ENCODE results near the gene SLC12A2. TPM values are rescaled to one million over a fixed set of nuclear protein-coding genes. Genes with fewer than 3 reads are reported as not detected.

The SLC12A2 gene
- polyA plus RNA-seq, 1 donor (not counting 4 experiments of a cell fraction or from before 2014, with no cell fraction given): 15.5 TPM

- Histone ChIP-seq H3K36me3 (ENCODE audit: control insufficient read depth in 2 of 2, extremely low read depth in 1 of 2, insufficient read depth in 2 of 2, low read length in 2 of 2) (no peaks in the 10 kb centered on the region), H3K27ac (ENCODE audit: control insufficient read depth, insufficient read depth, low read length) (no peak overlapping the region), H2AFZ (ENCODE audit: control insufficient read depth, low read length) (no peak overlapping the region), H4K20me1 (ENCODE audit: control insufficient read depth, extremely low read depth, insufficient read depth, low read length) (no peaks in the 10 kb centered on the region), H3K9me3 (ENCODE audit: control insufficient read depth, low read depth, low read length) (no peaks in the 10 kb centered on the region), H3K9ac (ENCODE audit: control insufficient read depth, extremely low read depth, insufficient read depth, low read length) (no peak overlapping the region), H3K4me1 (ENCODE audit: control insufficient read depth, extremely low read depth, insufficient read depth, low read length) (no peaks in the 10 kb centered on the region), H3K79me2 (ENCODE audit: control insufficient read depth, insufficient read depth, low read length) (peaks cover 16% of the 10 kb centered on the region), H3K4me2 (ENCODE audit: control insufficient read depth, extremely low read depth, insufficient read depth, low read depth, low read length) (no peak overlapping the region), H3K4me3 (ENCODE audit: control insufficient read depth in 2 of 3, extremely low read depth in 1 of 3, insufficient read depth in 2 of 3, low read depth in 1 of 3, low read length in 3 of 3) (no peak overlapping the region), H3K27me3 (ENCODE audit: control insufficient read depth, extremely low read depth, insufficient read depth, low read length) (no peaks in the 10 kb centered on the region), H3K9me1 (ENCODE audit: control insufficient read depth, extremely low read depth, insufficient read depth, low read length) (no peaks in the 10 kb centered on the region)
- FAIRE-seq (no peak), DNase-seq (ENCODE audit: low read depth, low spot score) (no peak)
- dilution Hi-C loops (cut with MboI; ENCODE audit: extremely low pct_ligation_motif_present, low sequenced_read_pairs): no loop called here
- TF ChIP-seq EZH2 (IDR thresholded peaks at IDR 0.05; ENCODE audit: low read length) (no peak), CTCF (optimal IDR thresholded peaks at IDR 0.05 in 1 of 3, IDR thresholded peaks at IDR 0.05 in 1 of 3, conservative IDR thresholded peaks at IDR 0.05 in 1 of 3; ENCODE audit: extremely low read depth in 1 of 3, insufficient read depth in 2 of 3, low read length in 3 of 3) (no peak)
Measured at GRCh38 chr5:128101676-128102075, 18.1 kb downstream of the SLC12A2 start.

DNA sequence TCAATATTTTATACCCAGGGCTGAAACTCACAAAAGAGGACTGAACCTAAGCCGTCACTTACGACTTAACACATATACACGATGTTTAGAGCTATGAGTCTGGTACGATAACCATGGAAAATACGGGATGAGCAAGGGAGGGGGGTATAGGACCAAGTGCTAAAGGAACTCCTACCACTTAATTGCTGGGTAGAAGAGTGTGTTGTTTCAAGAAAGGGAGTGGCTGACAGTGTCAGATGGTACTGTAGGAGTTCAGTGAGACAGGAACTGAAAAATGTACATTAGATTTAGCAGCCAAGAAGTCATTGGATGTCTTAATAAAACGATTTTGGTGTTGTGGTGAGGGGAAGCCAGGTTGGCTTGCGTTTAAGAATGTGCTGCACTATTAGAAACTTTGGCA, 21.6 kb downstream of the SLC12A2 start:
- H3K4me3 ChIP-seq (ENCODE audit: control insufficient read depth in 2 of 3, extremely low read depth in 1 of 3, insufficient read depth in 2 of 3, low read depth in 1 of 3, low read length in 3 of 3): no peak overlapping the region
- H3K9me3 ChIP-seq (ENCODE audit: control insufficient read depth, low read depth, low read length): no peaks in the 10 kb centered on the region
- no peaks in the 10 kb centered on the region for H3K36me3 ChIP-seq (ENCODE audit: control insufficient read depth in 2 of 2, extremely low read depth in 1 of 2, insufficient read depth in 2 of 2, low read length in 2 of 2)
- peaks cover 26% of the 10 kb centered on the region for H3K79me2 ChIP-seq (ENCODE audit: control insufficient read depth, insufficient read depth, low read length)
- no peak for DNase-seq (ENCODE audit: low read depth, low spot score)
- no peaks in the 10 kb centered on the region for H4K20me1 ChIP-seq (ENCODE audit: control insufficient read depth, extremely low read depth, insufficient read depth, low read length)
- no peaks in the 10 kb centered on the region for H3K9me1 ChIP-seq (ENCODE audit: control insufficient read depth, extremely low read depth, insufficient read depth, low read length)
- FAIRE-seq: no peak
- H2AFZ ChIP-seq (ENCODE audit: control insufficient read depth, low read length): no peak overlapping the region
- TF ChIP-seq EZH2 (IDR thresholded peaks at IDR 0.05; ENCODE audit: low read length) (no peak), CTCF (optimal IDR thresholded peaks at IDR 0.05 in 1 of 3, IDR thresholded peaks at IDR 0.05 in 1 of 3, conservative IDR thresholded peaks at IDR 0.05 in 1 of 3; ENCODE audit: extremely low read depth in 1 of 3, insufficient read depth in 2 of 3, low read length in 3 of 3) (no peak)
- no peaks in the 10 kb centered on the region for H3K27me3 ChIP-seq (ENCODE audit: control insufficient read depth, extremely low read depth, insufficient read depth, low read length)
- no peak overlapping the region for H3K27ac ChIP-seq (ENCODE audit: control insufficient read depth, insufficient read depth, low read length)
- dilution Hi-C loops (cut with MboI; ENCODE audit: extremely low pct_ligation_motif_present, low sequenced_read_pairs): no loop called here
- H3K9ac ChIP-seq (ENCODE audit: control insufficient read depth, extremely low read depth, insufficient read depth, low read length): no peak overlapping the region
- no peaks in the 10 kb centered on the region for H3K4me1 ChIP-seq (ENCODE audit: control insufficient read depth, extremely low read depth, insufficient read depth, low read length)
- H3K4me2 ChIP-seq (ENCODE audit: control insufficient read depth, extremely low read depth, insufficient read depth, low read depth, low read length): no peak overlapping the region

Measured in keratinocyte (primary cell).